Measurements from ENCODE around the gene DTNB. TPM values are rescaled to one million over a fixed set of nuclear protein-coding genes. Genes with fewer than 3 reads are reported as not detected.

Gene DTNB
- total and polyA plus RNA-seq, 2 donors (not counting 1 experiment from before 2014, with no cell fraction given) = 25.7 to 37.3 TPM

- intact Hi-C loops (cut with micrococcal nuclease) = no loop called here
- DNase-seq (no peak), ATAC-seq (ENCODE audit: low read depth) (no peak)
- no peak for TF ChIP-seq EZH2 (IDR thresholded peaks at IDR 0.05; ENCODE audit: borderline replicate concordance, insufficient read depth, low read depth, low read length, poor library complexity, severe bottlenecking)
- TF ChIP-seq CTCF (IDR thresholded peaks at IDR 0.05) = no peak
- Histone ChIP-seq H3K4me2 (replicated peaks; ENCODE audit: low read depth, low read length, poor library complexity, severe bottlenecking) (no peak overlapping the region), H3K27me3 (replicated peaks in 1 of 4; ENCODE audit: control extremely low read depth in 1 of 4, control insufficient read depth in 3 of 4, insufficient read depth in 4 of 4, low read length in 3 of 4) (no peaks in the 10 kb centered on the region), H3K9me3 (ENCODE audit: control extremely low read depth in 1 of 3, control insufficient read depth in 2 of 3, insufficient read depth in 1 of 3, low read length in 2 of 3) (peaks cover 0 to 3% (median 0%) of the 10 kb centered on the region in 3 donors), H3K4me3 (ENCODE audit: control extremely low read depth in 1 of 5, extremely low read depth in 1 of 5, insufficient read depth in 1 of 5, low read depth in 2 of 5, low read length in 4 of 5) (no peak overlapping the region), H2AFZ (ENCODE audit: insufficient read depth, low read depth, low read length, poor library complexity, severe bottlenecking) (no peak overlapping the region), H3K27ac (ENCODE audit: low read length in 2 of 2) (no peak overlapping the region), H3K79me2 (ENCODE audit: control insufficient read depth, insufficient read depth, low read length) (peaks cover 5% of the 10 kb centered on the region), H4K20me1 (ENCODE audit: control insufficient read depth, insufficient read depth, low read length, poor library complexity, severe bottlenecking) (no peaks in the 10 kb centered on the region), H3K4me1 (ENCODE audit: control insufficient read depth in 2 of 2, insufficient read depth in 2 of 2, low read length in 2 of 2) (peaks cover 0 to 8% of the 10 kb centered on the region in 2 donors), H3K36me3 (replicated peaks in 1 of 2; ENCODE audit: control extremely low read depth in 1 of 2, control insufficient read depth in 1 of 2, extremely low read depth in 1 of 2, insufficient read depth in 2 of 2, low read length in 1 of 2) (no peaks in the 10 kb centered on the region), H3K9ac (ENCODE audit: low read length) (no peak overlapping the region)
- WGBS (ENCODE audit: insufficient coverage) = 98% methylated on average over 4 of the region's 6 CpGs
- Mint-ChIP-seq H3K4me1 (peaks cover 10% of the 10 kb centered on the region), H3K27ac (no peak overlapping the region), H3K27me3 (no peaks in the 10 kb centered on the region), H3K9me3 (ENCODE audit: insufficient read depth) (no peaks in the 10 kb centered on the region), H3K4me3 (no peak overlapping the region)
- ChIA-PET CTCF (no interaction called here), POLR2A (no interaction called here)
These were observed 211.4 kb downstream of the DTNB start for GRCh38 chr2:25462021-25462420.

GRCh38 chr2:25460261-25460905 lies 213.0 kb downstream of the DTNB start:
- Histone ChIP-seq H3K36me3 (replicated peaks in 1 of 2; ENCODE audit: control extremely low read depth in 1 of 2, control insufficient read depth in 1 of 2, extremely low read depth in 1 of 2, insufficient read depth in 2 of 2, low read length in 1 of 2) (no peaks in the 10 kb centered on the region), H3K9me3 (ENCODE audit: control extremely low read depth in 1 of 3, control insufficient read depth in 2 of 3, insufficient read depth in 1 of 3, low read length in 2 of 3) (peaks cover 0 to 3% (median 0%) of the 10 kb centered on the region in 3 donors), H3K4me3 (ENCODE audit: control extremely low read depth in 1 of 5, extremely low read depth in 1 of 5, insufficient read depth in 1 of 5, low read depth in 2 of 5, low read length in 4 of 5) (no peak overlapping the region), H4K20me1 (ENCODE audit: control insufficient read depth, insufficient read depth, low read length, poor library complexity, severe bottlenecking) (no peaks in the 10 kb centered on the region), H2AFZ (ENCODE audit: insufficient read depth, low read depth, low read length, poor library complexity, severe bottlenecking) (no peak overlapping the region), H3K9ac (ENCODE audit: low read length) (no peak overlapping the region), H3K27ac (ENCODE audit: low read length in 2 of 2) (no peak overlapping the region), H3K4me1 (ENCODE audit: control insufficient read depth in 2 of 2, insufficient read depth in 2 of 2, low read length in 2 of 2) (peaks cover 0 to 8% of the 10 kb centered on the region in 2 donors), H3K79me2 (ENCODE audit: control insufficient read depth, insufficient read depth, low read length) (peaks cover 5% of the 10 kb centered on the region), H3K27me3 (replicated peaks in 1 of 4; ENCODE audit: control extremely low read depth in 1 of 4, control insufficient read depth in 3 of 4, insufficient read depth in 4 of 4, low read length in 3 of 4) (no peaks in the 10 kb centered on the region), H3K4me2 (replicated peaks; ENCODE audit: low read depth, low read length, poor library complexity, severe bottlenecking) (no peak overlapping the region)
- ChIA-PET POLR2A (no interaction called here), CTCF (no interaction called here)
- intact Hi-C loops (cut with micrococcal nuclease) = no loop called here
- no peak for DNase-seq
- Mint-ChIP-seq H3K4me3 (no peak overlapping the region), H3K9me3 (ENCODE audit: insufficient read depth) (no peaks in the 10 kb centered on the region), H3K27me3 (no peaks in the 10 kb centered on the region), H3K4me1 (peaks cover 10% of the 10 kb centered on the region), H3K27ac (no peak overlapping the region)
- TF ChIP-seq EZH2 (IDR thresholded peaks at IDR 0.05; ENCODE audit: borderline replicate concordance, insufficient read depth, low read depth, low read length, poor library complexity, severe bottlenecking) = no peak
- TF ChIP-seq CTCF (IDR thresholded peaks at IDR 0.05) = no peak
- 96% methylated on average over 4 of the region's 7 CpGs for WGBS (ENCODE audit: insufficient coverage)
- no peak for ATAC-seq (ENCODE audit: low read depth)

Measured in B cell (primary cell).